ENCODE data around the gene BRD2.
A peak's percentile ranks its signal among the peaks of the same experiment; 100 is the strongest.

The BRD2 gene

GRCh38 chr6:32980488-32981038 is 12.2 kb downstream of the BRD2 start:
- Histone ChIP-seq H3K4ac (ENCODE audit: low read length) (no peak overlapping the region), H2AK5ac (ENCODE audit: low read depth, low read length) (no peak overlapping the region), H2BK15ac (ENCODE audit: low read length) (no peak overlapping the region), H3K4me3 (ENCODE audit: low read length in 2 of 2) (no peak overlapping the region), H3K9me3 (replicated peaks in 1 of 2; ENCODE audit: control insufficient read depth in 2 of 2, insufficient read depth in 1 of 2, low read depth in 1 of 2, low read length in 2 of 2) (no peaks in the 10 kb centered on the region), H3K27me3 (ENCODE audit: control insufficient read depth in 3 of 3, insufficient read depth in 3 of 3, low read depth in 1 of 3, low read length in 3 of 3) (no peaks in the 10 kb centered on the region), H2BK12ac (ENCODE audit: low read length) (no peak overlapping the region), H3K79me1 (ENCODE audit: low read depth, low read length) (peaks cover 12% of the 10 kb centered on the region), H2BK120ac (ENCODE audit: low read depth, low read length) (no peak overlapping the region), H3K4me2 (ENCODE audit: insufficient read depth, low read length, poor library complexity, severe bottlenecking) (no peak overlapping the region), H2BK5ac (ENCODE audit: low read length) (no peak overlapping the region), H4K8ac (ENCODE audit: low read depth, low read length) (no peak overlapping the region), H3K4me1 (ENCODE audit: control insufficient read depth in 2 of 2, insufficient read depth in 1 of 2, low read depth in 1 of 2, low read length in 2 of 2) (peaks cover under 1 to 1% of the 10 kb centered on the region in 2 donors), H3K9ac (ENCODE audit: low read depth, low read length, poor library complexity) (peak overlapping the region; percentile 18), H3K14ac (ENCODE audit: low read length) (no peak overlapping the region), H3K36me3 (replicated peaks in 1 of 2; ENCODE audit: control insufficient read depth in 2 of 2, insufficient read depth in 2 of 2, low read length in 2 of 2) (peaks cover 50 to 70% of the 10 kb centered on the region in 2 donors), H3K18ac (ENCODE audit: low read length) (no peak overlapping the region), H3K23ac (ENCODE audit: low read depth, low read length, poor library complexity) (no peak overlapping the region), H2AFZ (ENCODE audit: low read length) (no peak overlapping the region), H3K27ac (replicated peaks; ENCODE audit: low read length) (no peak overlapping the region), H4K91ac (ENCODE audit: low read depth, low read length, poor library complexity) (no peak overlapping the region)
- no peak for DNase-seq (ENCODE audit: low spot score)
- no CpG with 5 or more reads among the region's 11 CpGs for WGBS, 2 donors (ENCODE audit: extremely low coverage in 2 of 2, insufficient read length in 2 of 2, insufficient replicate concordance in 1 of 2)

- Histone ChIP-seq H3K4me2 (ENCODE audit: insufficient read depth, low read length, poor library complexity, severe bottlenecking) (no peak overlapping the region), H3K14ac (ENCODE audit: low read length) (no peak overlapping the region), H3K9me3 (replicated peaks in 1 of 2; ENCODE audit: control insufficient read depth in 2 of 2, insufficient read depth in 1 of 2, low read depth in 1 of 2, low read length in 2 of 2) (no peaks in the 10 kb centered on the region), H4K8ac (ENCODE audit: low read depth, low read length) (no peak overlapping the region), H3K79me1 (ENCODE audit: low read depth, low read length) (peaks cover 11% of the 10 kb centered on the region), H2AK5ac (ENCODE audit: low read depth, low read length) (no peak overlapping the region), H3K9ac (ENCODE audit: low read depth, low read length, poor library complexity) (no peak overlapping the region), H3K27ac (replicated peaks; ENCODE audit: low read length) (peak overlapping the region; percentile 41), H2BK12ac (ENCODE audit: low read length) (no peak overlapping the region), H2BK120ac (ENCODE audit: low read depth, low read length) (no peak overlapping the region), H3K4ac (ENCODE audit: low read length) (no peak overlapping the region), H2AFZ (ENCODE audit: low read length) (no peak overlapping the region), H4K91ac (ENCODE audit: low read depth, low read length, poor library complexity) (no peak overlapping the region), H3K4me1 (ENCODE audit: control insufficient read depth in 2 of 2, insufficient read depth in 1 of 2, low read depth in 1 of 2, low read length in 2 of 2) (peaks cover 0 to 1% of the 10 kb centered on the region in 2 donors), H3K23ac (ENCODE audit: low read depth, low read length, poor library complexity) (no peak overlapping the region), H3K18ac (ENCODE audit: low read length) (no peak overlapping the region), H2BK15ac (ENCODE audit: low read length) (no peak overlapping the region), H2BK5ac (ENCODE audit: low read length) (no peak overlapping the region), H3K36me3 (replicated peaks in 1 of 2; ENCODE audit: control insufficient read depth in 2 of 2, insufficient read depth in 2 of 2, low read length in 2 of 2) (peaks cover 35 to 54% of the 10 kb centered on the region in 2 donors), H3K27me3 (ENCODE audit: control insufficient read depth in 3 of 3, insufficient read depth in 3 of 3, low read depth in 1 of 3, low read length in 3 of 3) (no peaks in the 10 kb centered on the region), H3K4me3 (ENCODE audit: low read length in 2 of 2) (no peak overlapping the region)
- no peak for DNase-seq (ENCODE audit: low spot score)
- WGBS, 2 donors (ENCODE audit: extremely low coverage in 2 of 2, insufficient read length in 2 of 2, insufficient replicate concordance in 1 of 2), result no CpG with 5 or more reads among the region's 8 CpGs
These were observed 13.8 kb downstream of the BRD2 start for GRCh38 chr6:32982084-32982701.

- no CpG with 5 or more reads among the region's 6 CpGs for WGBS, 2 donors (ENCODE audit: extremely low coverage in 2 of 2, insufficient read length in 2 of 2, insufficient replicate concordance in 1 of 2)
- no peak overlapping the region for H3K4me2 ChIP-seq (ENCODE audit: insufficient read depth, low read length, poor library complexity, severe bottlenecking)
These were observed 14.5 kb downstream of the BRD2 start for GRCh38 chr6:32982702-32983492.

GRCh38 chr6:32983493-32983848 is 15.1 kb downstream of the BRD2 start:
- Histone ChIP-seq H3K79me1 (ENCODE audit: low read depth, low read length) (peaks cover 10% of the 10 kb centered on the region), H3K4ac (ENCODE audit: low read length) (no peak overlapping the region), H3K9ac (ENCODE audit: low read depth, low read length, poor library complexity) (no peak overlapping the region), H2AFZ (ENCODE audit: low read length) (no peak overlapping the region), H3K36me3 (replicated peaks in 1 of 2; ENCODE audit: control insufficient read depth in 2 of 2, insufficient read depth in 2 of 2, low read length in 2 of 2) (peaks cover 22 to 41% of the 10 kb centered on the region in 2 donors), H3K4me2 (ENCODE audit: insufficient read depth, low read length, poor library complexity, severe bottlenecking) (no peak overlapping the region), H2AK5ac (ENCODE audit: low read depth, low read length) (no peak overlapping the region), H3K18ac (ENCODE audit: low read length) (no peak overlapping the region), H2BK12ac (ENCODE audit: low read length) (no peak overlapping the region), H2BK5ac (ENCODE audit: low read length) (no peak overlapping the region), H4K91ac (ENCODE audit: low read depth, low read length, poor library complexity) (no peak overlapping the region), H2BK120ac (ENCODE audit: low read depth, low read length) (no peak overlapping the region), H3K27ac (replicated peaks; ENCODE audit: low read length) (no peak overlapping the region), H3K4me1 (ENCODE audit: control insufficient read depth in 2 of 2, insufficient read depth in 1 of 2, low read depth in 1 of 2, low read length in 2 of 2) (peaks cover 0 to 1% of the 10 kb centered on the region in 2 donors), H3K14ac (ENCODE audit: low read length) (no peak overlapping the region), H3K9me3 (replicated peaks in 1 of 2; ENCODE audit: control insufficient read depth in 2 of 2, insufficient read depth in 1 of 2, low read depth in 1 of 2, low read length in 2 of 2) (no peaks in the 10 kb centered on the region), H3K27me3 (ENCODE audit: control insufficient read depth in 3 of 3, insufficient read depth in 3 of 3, low read depth in 1 of 3, low read length in 3 of 3) (peaks cover 0 to 9% (median 0%) of the 10 kb centered on the region in 3 experiments), H3K4me3 (ENCODE audit: low read length in 2 of 2) (no peak overlapping the region), H2BK15ac (ENCODE audit: low read length) (no peak overlapping the region), H3K23ac (ENCODE audit: low read depth, low read length, poor library complexity) (no peak overlapping the region), H4K8ac (ENCODE audit: low read depth, low read length) (no peak overlapping the region)
- no peak for DNase-seq (ENCODE audit: low spot score)
- no CpG with 5 or more reads among the region's 1 CpG for WGBS, 2 donors (ENCODE audit: extremely low coverage in 2 of 2, insufficient read length in 2 of 2, insufficient replicate concordance in 1 of 2)

More at GRCh38 chr6:32982702-32983492, 14.5 kb downstream of the BRD2 start:
- Histone ChIP-seq H3K4ac (ENCODE audit: low read length) (no peak overlapping the region), H3K14ac (ENCODE audit: low read length) (no peak overlapping the region), H3K4me1 (ENCODE audit: control insufficient read depth in 2 of 2, insufficient read depth in 1 of 2, low read depth in 1 of 2, low read length in 2 of 2) (peaks cover 0 to 1% of the 10 kb centered on the region in 2 donors), H3K79me1 (ENCODE audit: low read depth, low read length) (peaks cover 10% of the 10 kb centered on the region), H2BK15ac (ENCODE audit: low read length) (no peak overlapping the region), H3K9ac (ENCODE audit: low read depth, low read length, poor library complexity) (no peak overlapping the region), H3K4me3 (ENCODE audit: low read length in 2 of 2) (no peak overlapping the region), H4K91ac (ENCODE audit: low read depth, low read length, poor library complexity) (no peak overlapping the region), H4K8ac (ENCODE audit: low read depth, low read length) (no peak overlapping the region), H3K18ac (ENCODE audit: low read length) (no peak overlapping the region), H2BK120ac (ENCODE audit: low read depth, low read length) (no peak overlapping the region), H2BK12ac (ENCODE audit: low read length) (no peak overlapping the region), H2AK5ac (ENCODE audit: low read depth, low read length) (no peak overlapping the region), H3K27ac (replicated peaks; ENCODE audit: low read length) (no peak overlapping the region), H3K36me3 (replicated peaks in 1 of 2; ENCODE audit: control insufficient read depth in 2 of 2, insufficient read depth in 2 of 2, low read length in 2 of 2) (peaks cover 28 to 47% of the 10 kb centered on the region in 2 donors), H3K9me3 (replicated peaks in 1 of 2; ENCODE audit: control insufficient read depth in 2 of 2, insufficient read depth in 1 of 2, low read depth in 1 of 2, low read length in 2 of 2) (no peaks in the 10 kb centered on the region), H3K27me3 (ENCODE audit: control insufficient read depth in 3 of 3, insufficient read depth in 3 of 3, low read depth in 1 of 3, low read length in 3 of 3) (peaks cover 0 to 5% (median 0%) of the 10 kb centered on the region in 3 experiments), H2AFZ (ENCODE audit: low read length) (no peak overlapping the region), H3K23ac (ENCODE audit: low read depth, low read length, poor library complexity) (no peak overlapping the region), H2BK5ac (ENCODE audit: low read length) (no peak overlapping the region)
- no peak for DNase-seq (ENCODE audit: low spot score)

Data from neuronal stem cell (in vitro differentiated cells).